Gastrocnemius medialis (tissue), 4 donors: ENCODE results near the gene WDR64. TPM values are rescaled to one million over a fixed set of nuclear protein-coding genes. Genes with fewer than 3 reads are reported as not detected.

Source experiments
- ATAC-seq, 2 donors: fragments of 150-250 bp; one replicate each; pipeline ENCODE4 v1.9.1; 2016
- DNase-seq, 2 donors: peaks; one replicate each; pipeline ENCODE4 v3.0.0-alpha.2; 2019
- H3K27ac ChIP-seq, 4 donors: fragments of 200-600 bp; sonication (generic); 1 replicate in 1 of 4; 2 replicates in 3 of 4; pipeline ENCODE4 v1.5.1; 2016 to 2018; ENCODE audit warnings: mild to moderate bottlenecking in 2 of 4, moderate library complexity in 1 of 4
- H3K27me3 ChIP-seq, 3 donors: fragments of 200-600 bp; sonication (generic) in 2 of 3; 1 replicate in 1 of 3; 2 replicates in 2 of 3; pipeline versions ENCODE4 v1.5.1 to v1.6.0; 2016 to 2019; ENCODE audit warnings: mild to moderate bottlenecking in 1 of 3, moderate library complexity in 1 of 3
- H3K36me3 ChIP-seq, 2 donors: fragments of 200-600 bp; sonication (generic) in 1 of 2; one replicate each; pipeline ENCODE4 v1.5.1; 2017 to 2018
- H3K4me1 ChIP-seq, 2 donors: fragments of 200-600 bp; sonication (generic) in 1 of 2; one replicate each; pipeline ENCODE4 v1.5.1; 2016 to 2017; ENCODE audit warnings: mild to moderate bottlenecking in 2 of 2
- H3K4me3 ChIP-seq, 4 donors: fragments of 200-600 bp; sonication (generic) in 3 of 4; 1 replicate in 1 of 4; 2 replicates in 3 of 4; pipeline ENCODE4 v1.5.1; 2016 to 2019; ENCODE audit warnings: mild to moderate bottlenecking in 2 of 4
- H3K9me3 ChIP-seq, 3 donors: fragments of 200-600 bp; sonication (generic) in 2 of 3; 1 replicate in 1 of 3; 2 replicates in 2 of 3; pipeline ENCODE4 v1.5.1; 2016 to 2019
- CTCF ChIP-seq, 5 experiments: fragments of 450-650 bp in 3 of 5; fragments of 200-600 bp in 2 of 5; sonication (generic) in 2 of 5; IDR thresholded peaks in 4 of 5; conservative IDR thresholded peaks in 1 of 5; 1 replicate in 4 of 5; 2 replicates in 1 of 5; pipeline ENCODE4 v1.5.1; 2016 to 2019; ENCODE audit warnings: antibody characterized with exemption in 5 of 5, mild to moderate bottlenecking in 3 of 5, moderate library complexity in 3 of 5
- POLR2A ChIP-seq, 2 donors: fragments of 450-650 bp; IDR thresholded peaks; one replicate each; pipeline ENCODE4 v1.6.1; 2017; ENCODE audit warnings: antibody characterized with exemption in 2 of 2, mild to moderate bottlenecking in 2 of 2, moderate library complexity in 2 of 2
- in situ Hi-C, 4 donors: fragments of 200-750 bp; cut with MboI; loops; one replicate each; pipeline versions ENCODE4 v1.15.0 to v1.8.0; 2017; ENCODE audit warnings: low sequenced_read_pairs in 4 of 4
- intact Hi-C: fragments of 100-400 bp; cut with DNase I; formaldehyde crosslinking; loops from one replicate; pipeline ENCODE4 v1.15.1; 2023; ENCODE audit warnings: low total_unique reads
- total RNA-seq, 4 donors: library from RNA; depleted of rRNA; stranded (reverse); fragments of >200 nt; gene quantifications; one replicate each; pipeline versions ENCODE4 v1.1.0 to v1.2.3, GENCODE V29; 2016

WDR64 gene
- total RNA-seq, 4 donors from 2014 or later, result 0.22 TPM; not detected in 3

GRCh38 chr1:241817331-241817792 lies 165.3 kb downstream of the WDR64 start:
- in situ Hi-C loops (no loop called here), intact Hi-C loops (no loop called here)
- no peak overlapping the region for H3K27ac ChIP-seq
- no peaks in the 10 kb centered on the region for H3K36me3 ChIP-seq
- H3K27me3 ChIP-seq, result no peaks in the 10 kb centered on the region
- no peaks in the 10 kb centered on the region for H3K9me3 ChIP-seq
- H3K4me1 ChIP-seq, result no peaks in the 10 kb centered on the region
- ATAC-seq, result no peak
- no peak overlapping the region for H3K4me3 ChIP-seq
- TF ChIP-seq CTCF (IDR thresholded peaks at IDR 0.05 in 4 of 5, conservative IDR thresholded peaks at IDR 0.05 in 1 of 5) (no peak), POLR2A (IDR thresholded peaks at IDR 0.05) (no peak)
- DNase-seq, result no peak

GRCh38 chr1:241817956-241818612 lies 166.0 kb downstream of the WDR64 start:
- H3K27me3 ChIP-seq, result no peaks in the 10 kb centered on the region
- no peak overlapping the region for H3K4me3 ChIP-seq
- H3K27ac ChIP-seq, result no peak overlapping the region
- no peaks in the 10 kb centered on the region for H3K36me3 ChIP-seq
- intact Hi-C loops (no loop called here), in situ Hi-C loops (no loop called here)
- TF ChIP-seq CTCF (IDR thresholded peaks at IDR 0.05 in 4 of 5, conservative IDR thresholded peaks at IDR 0.05 in 1 of 5), result no peak
- no peak for TF ChIP-seq POLR2A (IDR thresholded peaks at IDR 0.05)
- ATAC-seq (no peak), DNase-seq (no peak)
- H3K9me3 ChIP-seq, result no peaks in the 10 kb centered on the region
- H3K4me1 ChIP-seq, result no peaks in the 10 kb centered on the region

- in situ Hi-C loops, result no loop called here
- Histone ChIP-seq H3K4me1 (no peaks in the 10 kb centered on the region), H3K4me3 (no peak overlapping the region), H3K27ac (no peak overlapping the region), H3K36me3 (no peaks in the 10 kb centered on the region), H3K9me3 (no peaks in the 10 kb centered on the region), H3K27me3 (no peaks in the 10 kb centered on the region)
- TF ChIP-seq CTCF (IDR thresholded peaks at IDR 0.05 in 4 of 5, conservative IDR thresholded peaks at IDR 0.05 in 1 of 5) (no peak), POLR2A (IDR thresholded peaks at IDR 0.05) (no peak)
- intact Hi-C loops, result no loop called here
- no peak for ATAC-seq
- no peak for DNase-seq
These were observed 167.3 kb downstream of the WDR64 start for GRCh38 chr1:241819340-241819866.

GRCh38 chr1:241821363-241821762 lies 169.3 kb downstream of the WDR64 start:
- no peaks in the 10 kb centered on the region for H3K9me3 ChIP-seq
- no peak for ATAC-seq
- no peaks in the 10 kb centered on the region for H3K27me3 ChIP-seq
- in situ Hi-C loops (no loop called here), intact Hi-C loops (no loop called here)
- H3K4me3 ChIP-seq, result no peak overlapping the region
- no peak for TF ChIP-seq POLR2A (IDR thresholded peaks at IDR 0.05)
- TF ChIP-seq CTCF (IDR thresholded peaks at IDR 0.05 in 4 of 5, conservative IDR thresholded peaks at IDR 0.05 in 1 of 5), result no peak
- no peak overlapping the region for H3K27ac ChIP-seq
- DNase-seq, result no peak
- H3K36me3 ChIP-seq, result no peaks in the 10 kb centered on the region
- no peaks in the 10 kb centered on the region for H3K4me1 ChIP-seq
